ENCODE results near the gene SETD1B. TPM values are rescaled to one million over a fixed set of nuclear protein-coding genes. Genes with fewer than 3 reads are reported as not detected.
A peak's percentile ranks its signal among the peaks of the same experiment; 100 is the strongest.

Gene SETD1B
- total RNA-seq, 1 experiment from 2014 or later = 4.0 TPM

GRCh38 chr12:121794534-121795033, 9.2 kb upstream of the SETD1B start:
- DNase-seq (ENCODE audit: extremely low read depth, low read depth) = no peak

- peak; percentile 87 for DNase-seq (ENCODE audit: extremely low read depth, low read depth)
Measured at GRCh38 chr12:121795034-121795968, 8.5 kb upstream of the SETD1B start.

DNA sequence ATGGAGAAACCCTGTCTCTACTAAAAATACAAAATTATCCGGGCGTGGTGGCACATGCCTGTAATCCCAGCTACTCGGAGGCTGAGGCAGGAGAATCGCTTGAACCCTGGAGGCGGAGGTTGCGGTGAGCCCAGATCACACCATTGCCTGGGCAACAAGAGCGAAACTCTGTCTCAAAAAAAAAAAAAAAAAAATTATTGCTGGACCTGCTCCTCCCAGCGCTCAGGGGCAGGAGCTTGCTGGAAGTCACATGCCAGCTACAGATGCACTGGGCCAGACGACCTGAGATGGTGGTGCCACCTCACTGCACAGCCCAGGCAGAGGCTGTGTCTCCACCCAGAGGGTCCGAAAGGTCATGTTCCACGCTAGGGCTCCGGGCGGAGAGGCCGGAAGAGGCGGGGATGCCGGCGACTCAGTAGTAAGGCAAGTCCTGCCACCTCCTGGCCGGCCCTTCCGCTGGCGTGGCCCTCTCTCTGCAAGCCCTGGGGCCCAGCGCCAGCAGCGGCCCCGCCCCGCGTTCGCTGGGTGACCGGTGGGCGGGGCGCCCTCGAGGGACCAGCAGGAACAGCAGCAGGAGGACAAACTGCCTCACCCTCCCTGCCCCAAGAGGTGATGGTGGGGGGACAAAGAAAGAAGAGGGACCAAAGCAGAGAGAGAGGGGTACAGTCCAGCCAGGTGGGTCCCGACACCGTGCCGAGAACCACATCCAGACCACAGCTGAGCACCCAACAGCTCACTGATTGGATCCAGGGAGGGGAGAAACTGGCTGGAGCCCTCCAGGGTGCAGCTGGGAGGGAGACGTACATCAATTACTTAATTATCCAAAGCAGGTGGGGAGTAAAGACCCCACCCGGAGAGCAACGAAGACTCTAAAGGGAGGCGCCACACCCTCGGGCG, 6.7 kb upstream of the SETD1B start:
- DNase-seq (ENCODE audit: extremely low read depth, low read depth) = peak; percentile 92

DNA sequence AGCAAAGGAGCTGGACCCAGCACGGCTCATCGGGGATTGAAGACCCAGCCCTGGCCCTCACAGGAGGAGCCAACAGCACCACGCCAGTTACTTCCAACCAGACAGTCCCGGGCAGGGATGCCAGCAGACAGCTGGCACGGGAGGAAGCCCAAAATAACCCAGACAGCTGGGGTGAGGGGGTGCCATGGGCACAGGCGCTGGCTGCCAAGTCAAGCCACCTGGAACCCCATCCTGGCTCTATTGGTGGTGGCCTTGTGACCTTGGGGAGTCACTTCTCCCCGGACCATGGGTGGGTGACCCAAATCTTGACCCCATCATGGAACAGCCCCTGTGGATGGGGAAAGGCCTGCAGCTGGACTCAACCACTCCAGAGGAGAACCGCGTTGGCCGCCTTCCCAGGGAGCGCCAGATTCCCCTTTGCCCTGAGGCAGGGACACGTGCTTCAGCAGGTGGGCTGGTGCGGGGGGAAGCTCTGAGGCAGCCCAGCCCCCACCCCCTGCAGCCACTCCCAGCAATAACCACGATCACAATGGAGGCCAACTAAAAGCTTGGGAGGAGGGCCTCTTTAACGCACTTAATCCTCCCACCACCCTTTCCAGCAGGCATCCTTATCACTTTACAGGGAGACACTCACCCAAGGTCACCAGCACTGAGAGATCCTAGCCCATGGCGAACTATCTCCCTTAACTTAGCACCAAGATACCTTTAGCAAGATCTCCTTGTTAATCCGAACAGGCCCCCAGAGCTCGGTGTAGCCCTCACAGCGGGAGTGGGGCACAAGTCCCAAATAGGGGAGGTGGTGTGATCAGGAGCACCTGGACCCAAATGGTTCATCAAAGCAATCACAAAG, 5.6 kb upstream of the SETD1B start:
- DNase-seq (ENCODE audit: extremely low read depth, low read depth) = no peak

DNA sequence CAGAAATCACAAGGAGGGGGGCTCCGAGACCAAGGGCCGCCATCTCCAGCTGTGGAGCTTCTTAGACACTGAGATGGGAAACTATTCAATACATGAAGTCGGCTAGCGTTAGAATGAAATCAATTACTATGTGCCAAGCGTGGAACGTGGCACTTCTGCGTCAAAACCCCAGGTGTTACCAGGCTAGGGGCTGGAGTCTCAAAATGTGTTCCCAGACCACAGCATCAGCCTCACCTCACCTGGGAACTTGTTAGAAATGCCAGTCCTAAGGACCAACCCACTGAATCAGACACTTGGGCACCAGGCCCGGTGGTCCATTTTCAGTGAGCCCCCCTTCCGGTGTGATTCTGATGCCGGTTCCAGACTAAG, 5.0 kb upstream of the SETD1B start:
- no peak for DNase-seq (ENCODE audit: extremely low read depth, low read depth)

DNA sequence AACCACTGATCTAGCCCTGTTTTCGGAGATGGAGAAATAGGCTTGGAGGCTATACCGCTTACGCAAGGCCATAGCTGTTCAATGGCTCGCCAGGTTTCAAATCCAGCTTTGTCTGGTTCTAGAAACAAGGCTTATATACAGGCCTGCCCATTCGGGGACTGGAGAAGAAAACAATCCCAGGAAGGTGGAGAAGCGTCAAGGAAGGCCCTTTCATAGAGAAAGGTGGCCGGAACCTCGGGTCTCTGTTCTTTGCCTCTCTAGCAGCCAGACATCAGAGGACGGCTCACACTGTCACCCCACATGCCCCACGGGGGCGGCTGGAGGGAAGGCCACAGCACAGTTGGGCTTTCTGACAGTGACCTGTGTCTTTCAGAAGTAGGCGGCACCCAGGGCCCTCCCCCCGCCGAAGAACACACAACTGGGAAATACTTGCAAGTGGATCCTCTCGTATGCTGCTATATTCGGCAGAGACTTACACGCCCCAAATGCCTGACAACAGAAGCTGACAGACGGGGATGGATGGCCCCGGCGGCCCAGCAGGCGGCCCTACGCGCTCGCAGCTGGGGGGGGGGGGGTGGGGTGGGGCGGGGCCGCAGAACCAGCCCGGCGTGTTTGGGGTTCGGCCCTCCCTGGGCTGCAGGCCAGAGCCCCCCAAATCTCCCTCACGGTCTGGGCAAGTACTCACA, 4.5 kb upstream of the SETD1B start:
- peak; percentile 75 for DNase-seq (ENCODE audit: extremely low read depth, low read depth)

GRCh38 chr12:121799842-121800693, 3.7 kb upstream of the SETD1B start:
- peak; percentile 89 for DNase-seq (ENCODE audit: extremely low read depth, low read depth)

- DNase-seq (ENCODE audit: extremely low read depth, low read depth) = peak; percentile 72
Measured at GRCh38 chr12:121800694-121801594, 2.9 kb upstream of the SETD1B start.

DNA sequence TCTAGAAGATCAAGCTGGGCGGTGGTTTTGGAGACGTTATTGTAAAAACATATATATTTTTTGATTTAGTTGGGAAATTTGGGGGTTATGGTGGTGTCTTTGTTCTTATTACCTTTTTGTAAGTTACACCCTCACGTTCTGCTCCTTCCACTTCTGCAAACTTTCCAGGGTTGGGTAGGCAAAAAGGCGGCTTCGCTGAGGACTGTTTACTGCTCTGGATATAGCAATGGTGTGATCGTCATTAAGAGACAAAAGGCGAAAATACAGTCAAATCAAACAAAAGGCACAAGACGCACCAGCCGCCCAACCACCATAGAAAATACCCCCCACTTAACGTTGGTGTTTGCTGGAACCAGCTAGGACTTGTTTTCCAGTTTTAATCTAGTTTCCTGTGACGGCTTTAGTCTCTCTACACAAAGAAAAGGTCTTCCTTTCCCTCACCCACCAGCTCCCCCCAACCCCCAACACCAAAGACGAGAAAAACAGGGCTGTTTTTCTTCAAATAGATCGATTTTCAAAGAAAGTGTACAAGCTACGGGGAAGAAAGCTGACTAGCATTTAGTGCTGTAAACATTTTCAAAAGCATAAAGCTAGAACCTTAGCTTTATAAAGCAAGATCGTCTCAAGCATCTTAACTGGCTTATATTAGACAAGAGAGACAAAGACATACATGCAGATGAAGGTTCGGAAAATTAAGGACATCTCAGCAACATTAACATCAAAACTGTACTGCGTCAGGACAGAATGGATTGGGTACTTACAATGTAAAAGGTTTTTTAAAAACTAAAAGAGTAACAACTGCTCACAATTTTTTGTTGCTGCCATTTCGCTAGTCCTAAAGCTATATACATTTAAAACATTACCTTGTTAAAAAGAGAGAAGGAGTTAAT, 2.0 kb upstream of the SETD1B start:
- DNase-seq (ENCODE audit: extremely low read depth, low read depth) = no peak

DNA sequence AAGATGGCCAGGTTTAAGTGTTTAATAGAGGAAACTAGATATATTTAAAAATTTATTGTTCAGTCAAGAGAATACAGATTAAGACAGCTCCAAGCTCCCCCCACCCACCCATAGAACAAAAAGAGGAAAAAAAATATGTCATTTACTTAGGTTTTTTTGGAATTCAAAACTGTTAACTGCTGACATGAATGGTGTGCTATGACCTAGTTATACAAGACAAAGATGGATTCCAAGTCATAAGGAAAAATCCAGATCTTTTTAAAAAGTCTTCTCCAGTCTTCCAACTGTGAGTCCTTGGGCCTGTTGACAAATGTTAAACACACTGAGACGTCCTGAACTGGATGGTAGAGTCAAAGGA, 1.3 kb upstream of the SETD1B start:
- no peak for DNase-seq (ENCODE audit: extremely low read depth, low read depth)

GRCh38 chr12:121802843-121803698, 738 bp upstream of the SETD1B start:
- DNase-seq (ENCODE audit: extremely low read depth, low read depth) = peak; percentile 94

DNA sequence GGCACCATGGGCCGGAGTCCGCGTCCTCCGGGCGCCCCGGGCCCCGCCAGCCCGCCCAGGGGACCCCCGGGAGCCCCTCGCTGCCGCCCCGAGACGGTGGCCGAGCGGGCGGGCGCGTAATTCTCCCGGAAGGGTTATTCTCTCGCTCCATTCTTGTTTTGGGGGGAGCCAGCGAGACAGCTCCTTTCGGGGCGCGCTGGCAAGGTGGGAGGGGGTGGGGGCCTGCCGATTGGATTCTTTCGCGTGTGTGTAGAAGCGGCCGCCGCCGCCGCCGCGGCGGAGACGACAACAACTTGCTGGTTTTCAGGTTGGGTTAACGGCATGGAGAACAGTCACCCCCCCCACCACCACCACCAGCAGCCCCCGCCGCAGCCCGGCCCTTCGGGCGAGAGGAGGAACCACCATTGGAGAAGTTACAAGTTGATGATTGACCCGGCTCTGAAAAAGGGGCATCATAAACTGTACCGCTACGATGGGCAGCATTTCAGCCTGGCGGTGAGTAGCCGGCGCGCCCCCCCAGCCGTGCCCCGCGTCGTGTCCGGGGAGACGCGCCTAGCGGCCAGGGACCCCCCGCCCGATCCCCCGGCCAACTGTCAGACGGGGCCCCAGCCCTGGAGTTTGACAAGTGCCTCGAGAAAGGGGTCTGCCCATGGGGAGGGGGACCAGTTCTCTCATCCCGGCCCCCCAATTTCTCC, 755 bp downstream of the SETD1B start:
- no peak for DNase-seq (ENCODE audit: extremely low read depth, low read depth)

DNA sequence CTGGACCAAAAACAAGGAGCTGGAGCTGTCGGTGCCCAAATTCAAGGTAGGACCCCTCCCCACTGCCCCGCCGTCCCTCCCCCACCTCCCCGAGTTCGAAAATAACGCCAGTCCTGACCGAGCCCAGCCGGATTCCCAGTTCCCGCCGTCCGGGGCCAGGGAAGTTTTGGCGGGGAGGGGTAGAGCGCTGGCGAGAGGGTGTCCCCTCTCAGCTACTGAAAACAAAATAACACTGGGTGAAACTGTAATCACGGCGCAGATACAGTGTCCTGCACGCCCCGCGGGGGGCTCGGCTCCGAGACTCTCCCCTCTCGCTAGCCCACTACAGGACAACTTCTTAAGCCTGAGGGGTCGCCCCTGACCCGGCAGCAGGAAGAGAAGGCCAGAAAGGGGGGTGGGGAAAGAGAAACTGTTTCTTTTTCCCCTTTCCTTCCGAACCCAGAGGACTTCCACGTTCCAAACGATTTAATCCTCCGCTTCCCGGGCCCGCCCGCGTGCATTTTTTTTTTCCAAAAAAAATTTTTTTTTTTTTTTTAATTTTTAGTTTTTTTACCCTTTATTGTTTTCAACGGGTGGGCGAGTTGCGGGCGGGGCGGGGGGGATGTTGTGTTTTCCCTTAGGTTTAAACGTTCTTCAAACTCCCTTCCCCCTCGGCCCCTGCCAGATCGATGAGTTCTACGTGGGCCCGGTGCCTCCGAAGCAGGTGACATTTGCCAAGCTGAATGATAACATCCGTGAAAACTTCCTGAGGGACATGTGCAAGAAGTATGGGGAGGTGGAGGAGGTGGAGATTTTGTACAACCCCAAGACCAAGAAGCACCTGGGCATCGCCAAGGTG, 1.6 kb downstream of the SETD1B start:
- no peak for DNase-seq (ENCODE audit: extremely low read depth, low read depth)

GRCh38 chr12:121806009-121806545, 2.3 kb downstream of the SETD1B start:
- no peak for DNase-seq (ENCODE audit: extremely low read depth, low read depth)

Measured in NCI-H460 (cell line).